GM23338 (cell line): ENCODE data around the gene PTPN7. TPM values are rescaled to one million over a fixed set of nuclear protein-coding genes. Genes with fewer than 3 reads are reported as not detected.

Experiments
- ATAC-seq: fragments of 200-7000 bp; cut with Tn5 transposase; 3 replicates; pipeline ENCODE4 v1.9.1; 2020
- DNase-seq: peaks from one replicate; pipeline ENCODE4 v3.0.0-alpha.2; 2015; ENCODE audit warnings: low spot score
- H2AFZ ChIP-seq: fragments of 200-600 bp; sonication (generic); 2 replicates; pipeline ENCODE4 v1.8.0; 2016; ENCODE audit warnings: antibody characterized with exemption, mild to moderate bottlenecking, moderate library complexity
- H3F3A ChIP-seq: fragments of 200-600 bp; sonication (generic); replicated peaks from 2 replicates; pipeline ENCODE4 v1.8.0; 2017; ENCODE audit warnings: antibody characterized with exemption, mixed run types, low read depth
- H3K27ac ChIP-seq: fragments of 200-600 bp; sonication (generic); 2 replicates; pipeline ENCODE4 v1.6.1; 2016; ENCODE audit warnings: low read depth
- H3K27me3 ChIP-seq: fragments of 200-600 bp; sonication (generic); 2 replicates; pipeline ENCODE4 v1.8.0; 2016; ENCODE audit warnings: mild to moderate bottlenecking, mixed run types, moderate library complexity; ENCODE audit not compliant: insufficient read depth
- H3K36me3 ChIP-seq: fragments of 200-600 bp; sonication (generic); 2 replicates; pipeline ENCODE4 v1.8.0; 2016; ENCODE audit warnings: mild to moderate bottlenecking; ENCODE audit not compliant: insufficient read depth
- H3K4me1 ChIP-seq: fragments of 200-600 bp; sonication (generic); 2 replicates; pipeline ENCODE4 v1.8.0; 2016; ENCODE audit warnings: mild to moderate bottlenecking, moderate library complexity; ENCODE audit not compliant: insufficient read depth
- H3K4me2 ChIP-seq: fragments of 200-600 bp; sonication (generic); 2 replicates; pipeline ENCODE4 v1.7.1; 2017; ENCODE audit warnings: mixed run types
- H3K4me3 ChIP-seq: fragments of 200-600 bp; sonication (generic); 2 replicates; pipeline ENCODE4 v1.6.1; 2016; ENCODE audit warnings: mixed run types
- H3K79me2 ChIP-seq: fragments of 200-600 bp; sonication (generic); replicated peaks from 2 replicates; pipeline ENCODE4 v1.8.0; 2017; ENCODE audit warnings: mild to moderate bottlenecking; ENCODE audit not compliant: insufficient read depth
- H3K9me2 ChIP-seq: fragments of 200-600 bp; sonication (generic); 2 replicates; pipeline ENCODE4 v1.8.0; 2017; ENCODE audit not compliant: insufficient read depth
- H4K20me1 ChIP-seq: fragments of 200-600 bp; sonication (generic); replicated peaks from 2 replicates; pipeline ENCODE4 v1.8.0; 2017; ENCODE audit warnings: mild to moderate bottlenecking; ENCODE audit not compliant: insufficient read depth
- H3K27ac Mint-ChIP-seq: 2 replicates; pipeline ENCODE4 v1.8.0; 2020; ENCODE audit warnings: inconsistent platforms, mild to moderate bottlenecking, moderate library complexity, mixed read lengths
- H3K27me3 Mint-ChIP-seq: 3 replicates; pipeline ENCODE4 v1.8.0; 2022; ENCODE audit warnings: low read depth, mild to moderate bottlenecking, moderate library complexity, mixed read lengths, inconsistent platforms; ENCODE audit not compliant: insufficient read depth, poor library complexity
- H3K36me3 Mint-ChIP-seq: 3 replicates; pipeline ENCODE4 v1.8.0; 2021; ENCODE audit warnings: low read depth, mild to moderate bottlenecking, inconsistent platforms, moderate library complexity, mixed read lengths
- H3K4me1 Mint-ChIP-seq: 3 replicates; pipeline ENCODE4 v1.8.0; 2020; ENCODE audit warnings: mild to moderate bottlenecking, inconsistent platforms, mixed read lengths
- H3K4me3 Mint-ChIP-seq: 3 replicates; pipeline ENCODE4 v1.8.0; 2021; ENCODE audit warnings: moderate library complexity, mild to moderate bottlenecking, inconsistent platforms, mixed read lengths
- H3K9me3 Mint-ChIP-seq: 3 replicates; pipeline ENCODE4 v1.8.0; 2020; ENCODE audit warnings: moderate library complexity, mild to moderate bottlenecking, inconsistent platforms, mixed read lengths
- CREB1 ChIP-seq: fragments of 250-450 bp; sonication (Bioruptor Pico); IDR thresholded peaks from 2 replicates; pipeline ENCODE4 v1.5.0; 2020; ENCODE audit warnings: low read depth, mild to moderate bottlenecking, moderate library complexity
- EZH2 ChIP-seq: fragments of 200-600 bp; sonication (generic); IDR thresholded peaks from one replicate; pipeline ENCODE4 v1.8.0; 2017; ENCODE audit warnings: antibody characterized with exemption, mild to moderate bottlenecking, low read depth; ENCODE audit not compliant: unreplicated experiment
- EZH2phosphoT487 ChIP-seq: fragments of 200-600 bp; sonication (generic); IDR thresholded peaks from one replicate; pipeline ENCODE4 v1.8.1; 2018; ENCODE audit warnings: antibody characterized with exemption; ENCODE audit not compliant: unreplicated experiment
- JUNB ChIP-seq: IDR thresholded peaks from one replicate; pipeline ENCODE4 v1.6.1; 2016; ENCODE audit warnings: antibody characterized with exemption; ENCODE audit not compliant: unreplicated experiment
- NANOG ChIP-seq: IDR thresholded peaks from 2 replicates; pipeline ENCODE4 v1.6.1; 2016; ENCODE audit warnings: antibody characterized with exemption, borderline replicate concordance
- POLR2AphosphoS5 ChIP-seq: IDR thresholded peaks from 2 replicates; pipeline ENCODE4 v1.6.1; 2016; ENCODE audit warnings: antibody characterized with exemption, low read depth
- STAT1 ChIP-seq: IDR thresholded peaks from one replicate; pipeline ENCODE4 v1.6.1; 2016; ENCODE audit warnings: antibody characterized with exemption; ENCODE audit not compliant: unreplicated experiment
- ZNF114 ChIP-seq: fragments of 250-450 bp; sonication (Bioruptor Pico); IDR thresholded peaks from 2 replicates; pipeline ENCODE4 v1.5.0; 2020; ENCODE audit warnings: mild to moderate bottlenecking, moderate library complexity
- ZNF331 ChIP-seq: fragments of 250-450 bp; sonication (Bioruptor Pico); IDR thresholded peaks from 2 replicates; pipeline ENCODE4 v1.5.0; 2020; ENCODE audit warnings: low read depth, mild to moderate bottlenecking, moderate library complexity
- polyA plus RNA-seq: library from polyadenylated mRNA; unstranded; fragments of >200 nt; fragmentation: Nextera tagmentation; extraction: Ambion mirVana; gene quantifications from 2 replicates; pipeline ENCODE4 v1.2.1, GENCODE V29; 2016
- total RNA-seq: library from RNA; depleted of rRNA; stranded (reverse); fragments of >200 nt; shearing (Covaris generic); gene quantifications from 2 replicates; pipeline ENCODE4 v1.2.3, GENCODE V29; 2014
- TF ChIP-seq, protein P1 (sequence below), 2 experiments: fragments of 200-600 bp in 1 of 2; sonication (generic) in 1 of 2; conservative IDR thresholded peaks; 2 replicates each; pipeline versions ENCODE4 v1.5.1 to v1.6.1; 2016 to 2017; ENCODE audit warnings: antibody characterized with exemption in 2 of 2, low read depth in 2 of 2, mild to moderate bottlenecking in 2 of 2, moderate library complexity in 1 of 2
- TF ChIP-seq, protein P2 (sequence below): IDR thresholded peaks from one replicate; pipeline ENCODE4 v1.6.1; 2018; ENCODE audit warnings: antibody characterized with exemption; ENCODE audit not compliant: unreplicated experiment
- TF ChIP-seq, protein P3 (sequence below): IDR thresholded peaks from 2 replicates; pipeline ENCODE4 v1.6.1; 2016; ENCODE audit warnings: antibody characterized with exemption

PTPN7 gene
- total and polyA plus RNA-seq, 2 experiments from 2014 or later: not detected

DNA sequence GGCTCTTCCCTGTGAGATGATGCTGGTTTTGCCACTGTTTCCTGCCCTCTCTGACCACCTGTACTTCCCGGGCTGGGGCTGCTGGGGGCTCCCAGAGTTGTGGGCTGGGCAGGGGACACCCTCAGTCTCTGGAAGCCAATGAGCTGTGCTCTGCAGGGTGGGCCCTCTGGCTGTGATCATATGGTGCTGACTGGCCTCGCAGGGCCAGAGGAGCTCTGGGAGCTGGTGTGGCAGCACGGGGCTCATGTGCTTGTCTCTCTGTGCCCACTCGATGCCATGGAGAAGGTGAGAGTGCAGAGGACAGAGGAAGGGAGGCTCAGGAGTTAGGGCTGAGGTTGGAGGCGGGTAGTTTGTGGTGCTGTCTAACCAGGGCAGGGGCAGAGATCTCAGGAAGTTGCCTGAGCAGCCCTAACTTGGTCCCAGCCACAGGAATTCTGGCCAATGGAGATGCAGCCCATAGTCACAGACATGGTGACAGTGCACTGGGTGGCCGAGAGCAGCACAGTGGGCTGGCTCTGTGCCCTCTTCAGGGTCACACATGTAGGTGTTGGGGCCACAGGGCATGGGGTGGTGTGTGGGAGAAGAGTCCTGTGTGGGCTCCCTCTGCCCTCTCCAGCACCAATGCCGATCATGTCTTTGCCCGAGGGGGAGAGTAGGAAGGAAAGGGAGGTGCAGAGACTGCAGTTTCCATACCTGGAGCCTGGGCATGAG, 27.4 kb upstream of the PTPN7 start (continued):
- no peak for TF ChIP-seq EZH2
- TF ChIP-seq JUNB: no peak
- TF ChIP-seq CREB1 (CRISPR knock-in tag): no peak
- no peak for TF ChIP-seq ZNF331
- TF ChIP-seq, protein P1, sequence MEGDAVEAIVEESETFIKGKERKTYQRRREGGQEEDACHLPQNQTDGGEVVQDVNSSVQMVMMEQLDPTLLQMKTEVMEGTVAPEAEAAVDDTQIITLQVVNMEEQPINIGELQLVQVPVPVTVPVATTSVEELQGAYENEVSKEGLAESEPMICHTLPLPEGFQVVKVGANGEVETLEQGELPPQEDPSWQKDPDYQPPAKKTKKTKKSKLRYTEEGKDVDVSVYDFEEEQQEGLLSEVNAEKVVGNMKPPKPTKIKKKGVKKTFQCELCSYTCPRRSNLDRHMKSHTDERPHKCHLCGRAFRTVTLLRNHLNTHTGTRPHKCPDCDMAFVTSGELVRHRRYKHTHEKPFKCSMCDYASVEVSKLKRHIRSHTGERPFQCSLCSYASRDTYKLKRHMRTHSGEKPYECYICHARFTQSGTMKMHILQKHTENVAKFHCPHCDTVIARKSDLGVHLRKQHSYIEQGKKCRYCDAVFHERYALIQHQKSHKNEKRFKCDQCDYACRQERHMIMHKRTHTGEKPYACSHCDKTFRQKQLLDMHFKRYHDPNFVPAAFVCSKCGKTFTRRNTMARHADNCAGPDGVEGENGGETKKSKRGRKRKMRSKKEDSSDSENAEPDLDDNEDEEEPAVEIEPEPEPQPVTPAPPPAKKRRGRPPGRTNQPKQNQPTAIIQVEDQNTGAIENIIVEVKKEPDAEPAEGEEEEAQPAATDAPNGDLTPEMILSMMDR (conservative IDR thresholded peaks at IDR 0.05; ENCODE audit: low read depth in 2 of 2): no peak
- TF ChIP-seq POLR2AphosphoS5: no peak
- TF ChIP-seq EZH2phosphoT487: no peak
- TF ChIP-seq, protein P2, sequence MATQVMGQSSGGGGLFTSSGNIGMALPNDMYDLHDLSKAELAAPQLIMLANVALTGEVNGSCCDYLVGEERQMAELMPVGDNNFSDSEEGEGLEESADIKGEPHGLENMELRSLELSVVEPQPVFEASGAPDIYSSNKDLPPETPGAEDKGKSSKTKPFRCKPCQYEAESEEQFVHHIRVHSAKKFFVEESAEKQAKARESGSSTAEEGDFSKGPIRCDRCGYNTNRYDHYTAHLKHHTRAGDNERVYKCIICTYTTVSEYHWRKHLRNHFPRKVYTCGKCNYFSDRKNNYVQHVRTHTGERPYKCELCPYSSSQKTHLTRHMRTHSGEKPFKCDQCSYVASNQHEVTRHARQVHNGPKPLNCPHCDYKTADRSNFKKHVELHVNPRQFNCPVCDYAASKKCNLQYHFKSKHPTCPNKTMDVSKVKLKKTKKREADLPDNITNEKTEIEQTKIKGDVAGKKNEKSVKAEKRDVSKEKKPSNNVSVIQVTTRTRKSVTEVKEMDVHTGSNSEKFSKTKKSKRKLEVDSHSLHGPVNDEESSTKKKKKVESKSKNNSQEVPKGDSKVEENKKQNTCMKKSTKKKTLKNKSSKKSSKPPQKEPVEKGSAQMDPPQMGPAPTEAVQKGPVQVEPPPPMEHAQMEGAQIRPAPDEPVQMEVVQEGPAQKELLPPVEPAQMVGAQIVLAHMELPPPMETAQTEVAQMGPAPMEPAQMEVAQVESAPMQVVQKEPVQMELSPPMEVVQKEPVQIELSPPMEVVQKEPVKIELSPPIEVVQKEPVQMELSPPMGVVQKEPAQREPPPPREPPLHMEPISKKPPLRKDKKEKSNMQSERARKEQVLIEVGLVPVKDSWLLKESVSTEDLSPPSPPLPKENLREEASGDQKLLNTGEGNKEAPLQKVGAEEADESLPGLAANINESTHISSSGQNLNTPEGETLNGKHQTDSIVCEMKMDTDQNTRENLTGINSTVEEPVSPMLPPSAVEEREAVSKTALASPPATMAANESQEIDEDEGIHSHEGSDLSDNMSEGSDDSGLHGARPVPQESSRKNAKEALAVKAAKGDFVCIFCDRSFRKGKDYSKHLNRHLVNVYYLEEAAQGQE: no peak
- TF ChIP-seq STAT1: no peak
- no peak for TF ChIP-seq ZNF114 (CRISPR knock-in tag)
- TF ChIP-seq, protein P3, sequence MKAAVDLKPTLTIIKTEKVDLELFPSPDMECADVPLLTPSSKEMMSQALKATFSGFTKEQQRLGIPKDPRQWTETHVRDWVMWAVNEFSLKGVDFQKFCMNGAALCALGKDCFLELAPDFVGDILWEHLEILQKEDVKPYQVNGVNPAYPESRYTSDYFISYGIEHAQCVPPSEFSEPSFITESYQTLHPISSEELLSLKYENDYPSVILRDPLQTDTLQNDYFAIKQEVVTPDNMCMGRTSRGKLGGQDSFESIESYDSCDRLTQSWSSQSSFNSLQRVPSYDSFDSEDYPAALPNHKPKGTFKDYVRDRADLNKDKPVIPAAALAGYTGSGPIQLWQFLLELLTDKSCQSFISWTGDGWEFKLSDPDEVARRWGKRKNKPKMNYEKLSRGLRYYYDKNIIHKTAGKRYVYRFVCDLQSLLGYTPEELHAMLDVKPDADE: no peak

DNA sequence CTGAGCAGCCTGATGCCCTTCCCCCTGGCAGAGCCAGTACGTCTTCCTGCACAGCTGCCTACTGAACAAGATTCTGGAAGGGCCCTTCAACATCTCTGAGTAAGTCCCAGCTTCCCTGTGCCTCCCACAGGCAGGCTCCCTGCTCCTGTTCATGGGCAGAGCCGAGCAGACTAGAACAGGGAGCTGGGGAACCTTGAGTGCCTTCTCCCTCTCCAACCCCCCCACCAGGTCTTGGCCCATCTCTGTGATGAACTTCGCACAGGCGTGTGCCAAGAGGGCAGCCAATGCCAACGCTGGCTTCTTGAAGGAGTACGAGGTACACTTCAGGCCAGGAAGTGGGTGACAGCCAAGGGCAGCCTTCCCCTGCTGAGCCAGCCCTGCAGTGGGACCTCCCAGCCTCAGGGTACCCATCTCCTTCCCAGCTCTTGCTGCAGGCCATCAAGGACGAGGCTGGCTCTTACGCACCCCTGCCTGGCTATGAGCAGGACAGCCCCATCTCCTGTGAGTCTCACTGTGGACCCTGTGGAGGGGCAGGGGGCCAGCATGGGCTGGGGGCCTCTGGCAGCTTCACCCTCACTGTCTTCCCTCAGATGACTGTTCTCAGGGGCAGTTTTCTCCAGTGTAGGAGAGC, 26.8 kb upstream of the PTPN7 start:
- Mint-ChIP-seq H3K4me1 (peaks cover 9% of the 10 kb centered on the region), H3K27me3 (peaks cover 18% of the 10 kb centered on the region), H3K36me3 (no peaks in the 10 kb centered on the region), H3K9me3 (no peaks in the 10 kb centered on the region), H3K27ac (no peak overlapping the region), H3K4me3 (no peak overlapping the region)
- no peaks in the 10 kb centered on the region for H3K27me3 ChIP-seq
- no peak for ATAC-seq
- H3K4me1 ChIP-seq: no peaks in the 10 kb centered on the region
- H3K36me3 ChIP-seq: no peaks in the 10 kb centered on the region
- H3K9me2 ChIP-seq: no peaks in the 10 kb centered on the region
- no peaks in the 10 kb centered on the region for H3F3A ChIP-seq
- H3K27ac ChIP-seq: no peak overlapping the region
- H2AFZ ChIP-seq: no peak overlapping the region
- H4K20me1 ChIP-seq: no peaks in the 10 kb centered on the region
- no peaks in the 10 kb centered on the region for H3K79me2 ChIP-seq
- no peak overlapping the region for H3K4me3 ChIP-seq
- DNase-seq: no peak
- no peak overlapping the region for H3K4me2 ChIP-seq
- no peak for TF ChIP-seq ZNF331
- no peak for TF ChIP-seq NANOG
- no peak for TF ChIP-seq STAT1
- TF ChIP-seq JUNB: no peak
- TF ChIP-seq ZNF114 (CRISPR knock-in tag): no peak
- TF ChIP-seq, protein P1 (conservative IDR thresholded peaks at IDR 0.05; ENCODE audit: low read depth in 2 of 2): no peak
- TF ChIP-seq, protein P2: no peak
- TF ChIP-seq POLR2AphosphoS5: no peak
- no peak for TF ChIP-seq EZH2
- TF ChIP-seq CREB1 (CRISPR knock-in tag): no peak
